Adrenal gland (tissue), 5 donors: ENCODE data around the gene WDR86.

ENCODE experiments used
- CTCF ChIP-seq, 6 experiments: fragments of 450-650 bp in 4 of 6; fragments of 200-600 bp in 2 of 6; sonication (generic) in 1 of 6; IDR thresholded peaks; 1 replicate in 5 of 6; 2 replicates in 1 of 6; pipeline versions ENCODE4 v1.5.1 to v1.8.0; 2016 to 2021; ENCODE audit warnings: antibody characterized with exemption in 6 of 6, mild to moderate bottlenecking in 2 of 6, moderate library complexity in 1 of 6
- POLR2A ChIP-seq, 2 donors: fragments of 450-650 bp; IDR thresholded peaks; one replicate each; pipeline ENCODE4 v1.6.1; 2017; ENCODE audit warnings: antibody characterized with exemption in 2 of 2, mild to moderate bottlenecking in 2 of 2, moderate library complexity in 1 of 2
- donor health status: DM: no; HTN: no; CAD: no.

- no peak for TF ChIP-seq CTCF (IDR thresholded peaks at IDR 0.05)
- no peak for TF ChIP-seq POLR2A (IDR thresholded peaks at IDR 0.05)
Observed at GRCh38 chr7:151399906-151400305, 9.9 kb downstream of the WDR86 start.
